ENCODE data around the gene FASN. TPM values are rescaled to one million over a fixed set of nuclear protein-coding genes. Genes with fewer than 3 reads are reported as not detected.

FASN gene
- total RNA-seq, 1 experiment from 2014 or later, result 433 TPM

GRCh38 chr17:82121246-82121645 lies 23.2 kb upstream of the FASN start:
- no peak for TF ChIP-seq CTCF (conservative IDR thresholded peaks at IDR 0.05)
- Mint-ChIP-seq H3K27ac (no peak overlapping the region), H3K9me3 (no peaks in the 10 kb centered on the region), H3K36me3 (ENCODE audit: insufficient read depth in 1 of 3, low read depth in 3 of 3) (no peaks in the 10 kb centered on the region; a peak in 1 of 7 replicates), H3K27me3 (ENCODE audit: low read depth) (peaks cover 43% of the 10 kb centered on the region), H3K4me3 (no peak overlapping the region), H3K4me1 (peaks cover 16 to 34% of the 10 kb centered on the region in 2 experiments)
- Histone ChIP-seq H3K4ac (ENCODE audit: low read depth, low read length) (no peak overlapping the region), H2BK5ac (ENCODE audit: insufficient read length, low read length) (no peak overlapping the region), H2AFZ (ENCODE audit: low read length) (no peak overlapping the region), H3K4me2 (ENCODE audit: insufficient read depth, insufficient read length, low read length) (no peak overlapping the region), H4K8ac (replicated peaks; ENCODE audit: insufficient read length, low read depth, low read length) (no peak overlapping the region), H3K14ac (ENCODE audit: insufficient read depth, low read length) (no peak overlapping the region), H3K9ac (ENCODE audit: extremely low read depth, insufficient read length, low read length) (no peak overlapping the region), H3K27ac (ENCODE audit: insufficient read length, low read depth, low read length) (no peak overlapping the region), H3T11ph (ENCODE audit: low read length) (no peak overlapping the region), H3K4me1 (ENCODE audit: insufficient read depth, low read length) (no peaks in the 10 kb centered on the region), H3K23ac (ENCODE audit: insufficient read length, low read depth, low read length) (no peak overlapping the region), H2BK120ac (ENCODE audit: low read depth, low read length, poor library complexity, severe bottlenecking) (no peak overlapping the region), H3K23me2 (ENCODE audit: insufficient read length, low read depth, low read length, poor library complexity, severe bottlenecking) (no peaks in the 10 kb centered on the region), H2BK15ac (ENCODE audit: low read depth, low read length) (no peak overlapping the region), H3K9me3 (ENCODE audit: control insufficient read depth, low read depth, low read length) (no peaks in the 10 kb centered on the region), H2BK20ac (ENCODE audit: low read depth, low read length, poor library complexity, severe bottlenecking) (no peak overlapping the region), H3K79me1 (ENCODE audit: insufficient read depth, low read depth, low read length, poor library complexity, severe bottlenecking) (no peaks in the 10 kb centered on the region), H3K56ac (ENCODE audit: insufficient read length, low read depth, low read length) (no peak overlapping the region), H2BK12ac (ENCODE audit: insufficient read length, low read depth, low read length) (no peak overlapping the region), H4K91ac (ENCODE audit: insufficient read length, low read depth, low read length) (no peak overlapping the region), H4K20me1 (ENCODE audit: control insufficient read depth, insufficient read depth, insufficient read length) (no peaks in the 10 kb centered on the region), H3K79me2 (ENCODE audit: insufficient read depth, low read length) (no peaks in the 10 kb centered on the region), H3K18ac (ENCODE audit: insufficient read length, low read depth, low read length) (no peak overlapping the region), H4K5ac (ENCODE audit: insufficient read length, low read depth, low read length) (no peak overlapping the region), H2AK5ac (ENCODE audit: insufficient read length, low read length) (no peak overlapping the region), H3K27me3 (ENCODE audit: insufficient read depth, low read length) (no peaks in the 10 kb centered on the region)
- DNase-seq, result no peak
- WGBS (ENCODE audit: extremely low coverage, insufficient read length, low lambda C conversion rate), result no CpG with 5 or more reads among the region's 4 CpGs

Measured in H9 (cell line).